HFF-Myc (cell line): ENCODE results near the gene NDFIP2.

Source experiments
- DNase-seq: peaks from one replicate; pipeline ENCODE4 v3.0.0-alpha.2; 2011; ENCODE audit warnings: low read depth; ENCODE audit errors: extremely low read depth
- H3K4me3 ChIP-seq: replicated peaks from 2 replicates; pipeline ENCODE4 v1.5.1; 2011; ENCODE audit warnings: low read depth, mild to moderate bottlenecking, control low read depth, low read length
- TF ChIP-seq, protein P1 (sequence below): IDR thresholded peaks from 2 replicates; pipeline ENCODE4 v1.5.1; 2012; ENCODE audit warnings: mild to moderate bottlenecking, low read depth, low read length, control low read depth; ENCODE audit errors: missing control alignments

The NDFIP2 gene

DNA sequence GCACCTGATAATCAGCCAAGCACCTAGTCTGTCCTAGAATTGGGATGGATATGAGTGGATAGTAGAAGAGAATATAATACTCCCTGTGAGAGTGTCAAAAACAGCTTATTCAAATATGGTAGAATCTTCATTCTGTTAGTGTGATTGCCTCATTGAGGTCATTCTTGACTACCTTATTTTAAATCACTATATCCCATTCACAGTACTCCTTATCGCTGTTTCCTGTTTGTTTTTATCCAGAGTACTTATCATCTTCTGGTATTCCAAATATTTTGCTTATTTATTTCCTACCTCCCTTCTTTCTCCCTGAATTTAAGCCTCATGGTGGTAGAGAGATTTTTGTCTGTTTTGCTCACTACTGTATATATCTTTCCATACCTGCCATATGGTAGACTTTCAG lies 9.9 kb downstream of the NDFIP2 start:
- DNase-seq: no peak
- TF ChIP-seq, protein P1, sequence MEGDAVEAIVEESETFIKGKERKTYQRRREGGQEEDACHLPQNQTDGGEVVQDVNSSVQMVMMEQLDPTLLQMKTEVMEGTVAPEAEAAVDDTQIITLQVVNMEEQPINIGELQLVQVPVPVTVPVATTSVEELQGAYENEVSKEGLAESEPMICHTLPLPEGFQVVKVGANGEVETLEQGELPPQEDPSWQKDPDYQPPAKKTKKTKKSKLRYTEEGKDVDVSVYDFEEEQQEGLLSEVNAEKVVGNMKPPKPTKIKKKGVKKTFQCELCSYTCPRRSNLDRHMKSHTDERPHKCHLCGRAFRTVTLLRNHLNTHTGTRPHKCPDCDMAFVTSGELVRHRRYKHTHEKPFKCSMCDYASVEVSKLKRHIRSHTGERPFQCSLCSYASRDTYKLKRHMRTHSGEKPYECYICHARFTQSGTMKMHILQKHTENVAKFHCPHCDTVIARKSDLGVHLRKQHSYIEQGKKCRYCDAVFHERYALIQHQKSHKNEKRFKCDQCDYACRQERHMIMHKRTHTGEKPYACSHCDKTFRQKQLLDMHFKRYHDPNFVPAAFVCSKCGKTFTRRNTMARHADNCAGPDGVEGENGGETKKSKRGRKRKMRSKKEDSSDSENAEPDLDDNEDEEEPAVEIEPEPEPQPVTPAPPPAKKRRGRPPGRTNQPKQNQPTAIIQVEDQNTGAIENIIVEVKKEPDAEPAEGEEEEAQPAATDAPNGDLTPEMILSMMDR: no peak
- no peak overlapping the region for H3K4me3 ChIP-seq

- H3K4me3 ChIP-seq: no peak overlapping the region
- TF ChIP-seq, protein P1: no peak
- DNase-seq: peak; percentile 19
Observed at GRCh38 chr13:79491715-79492114, 10.8 kb downstream of the NDFIP2 start.

- TF ChIP-seq, protein P1: no peak
- no peak overlapping the region for H3K4me3 ChIP-seq
- DNase-seq: no peak
Observed at GRCh38 chr13:79492313-79492798, 11.4 kb downstream of the NDFIP2 start.

DNA sequence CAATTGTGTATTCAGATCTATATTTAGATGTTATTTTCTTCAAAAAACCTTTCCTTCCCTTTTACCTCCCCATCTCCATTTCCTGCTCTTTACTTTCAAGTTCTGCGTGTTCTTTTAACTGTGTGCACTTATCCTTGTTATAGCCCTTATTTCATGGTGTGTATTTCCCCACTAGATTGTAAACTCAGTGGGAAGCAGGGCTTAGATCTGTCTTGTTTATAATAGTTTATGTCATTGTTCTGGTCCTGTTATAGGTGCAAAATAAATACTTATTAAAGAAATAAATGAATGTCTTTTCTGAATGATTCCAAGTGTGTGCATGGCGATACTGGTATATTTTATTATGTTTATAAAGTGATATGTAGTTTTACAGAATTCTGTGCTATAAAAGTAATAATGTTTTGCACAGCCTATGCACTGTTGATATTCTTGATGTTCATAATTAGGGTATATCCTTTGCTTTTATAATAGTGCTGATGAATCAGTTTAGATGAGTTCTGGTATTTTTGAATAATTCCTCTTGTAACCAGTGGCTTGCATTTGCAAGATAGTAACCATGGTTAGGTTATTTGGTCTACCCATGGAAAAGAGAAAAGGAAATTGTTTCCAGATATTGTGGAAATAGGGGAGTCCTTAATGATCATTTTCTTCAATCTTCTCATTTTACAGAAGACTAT lies 12.1 kb downstream of the NDFIP2 start:
- DNase-seq: no peak
- TF ChIP-seq, protein P1: no peak
- no peak overlapping the region for H3K4me3 ChIP-seq

DNA sequence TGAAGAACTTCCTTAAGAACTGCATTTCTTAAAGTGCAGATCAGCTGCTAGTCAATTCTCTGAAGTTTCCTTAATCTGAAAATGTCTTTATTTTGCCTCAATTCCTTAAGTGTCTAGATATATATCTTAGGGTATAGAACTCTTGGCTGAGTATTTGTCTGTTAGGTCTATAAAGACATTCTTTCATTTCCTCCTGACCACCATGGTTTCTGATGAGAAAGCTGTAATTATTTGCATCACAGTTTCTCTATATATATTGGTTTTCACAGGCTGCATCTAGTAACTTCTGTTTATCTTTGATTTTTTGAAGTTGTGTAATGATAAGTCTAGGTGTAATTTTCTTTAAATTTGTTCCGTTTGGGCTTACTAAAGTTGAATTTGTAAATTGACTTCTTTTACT lies 15.2 kb downstream of the NDFIP2 start:
- H3K4me3 ChIP-seq: no peak overlapping the region
- TF ChIP-seq, protein P1: no peak

DNA sequence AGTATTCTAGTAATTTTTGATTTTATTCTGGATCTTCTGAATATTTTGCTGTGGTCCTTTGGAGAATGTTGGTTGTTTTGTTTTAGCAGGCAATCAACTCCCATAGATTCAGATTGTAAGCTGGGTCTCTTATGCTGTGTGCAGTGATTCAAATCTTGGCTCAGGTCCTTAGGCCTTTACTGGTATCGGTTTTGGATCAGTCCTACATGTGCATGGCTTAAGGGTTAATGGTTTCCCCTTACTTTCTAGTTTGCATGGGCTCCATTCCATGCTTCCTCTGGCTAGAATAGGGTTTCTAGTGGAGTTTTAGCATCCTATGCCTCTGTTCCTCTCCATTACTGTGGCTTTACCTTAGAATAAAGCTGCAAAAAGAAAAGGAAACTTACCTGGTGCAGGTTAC lies 16.1 kb downstream of the NDFIP2 start:
- DNase-seq: no peak
- no peak overlapping the region for H3K4me3 ChIP-seq
- TF ChIP-seq, protein P1: no peak

More for the DNA sequence above, 15.2 kb downstream of the NDFIP2 start:
- no peak for DNase-seq

DNA sequence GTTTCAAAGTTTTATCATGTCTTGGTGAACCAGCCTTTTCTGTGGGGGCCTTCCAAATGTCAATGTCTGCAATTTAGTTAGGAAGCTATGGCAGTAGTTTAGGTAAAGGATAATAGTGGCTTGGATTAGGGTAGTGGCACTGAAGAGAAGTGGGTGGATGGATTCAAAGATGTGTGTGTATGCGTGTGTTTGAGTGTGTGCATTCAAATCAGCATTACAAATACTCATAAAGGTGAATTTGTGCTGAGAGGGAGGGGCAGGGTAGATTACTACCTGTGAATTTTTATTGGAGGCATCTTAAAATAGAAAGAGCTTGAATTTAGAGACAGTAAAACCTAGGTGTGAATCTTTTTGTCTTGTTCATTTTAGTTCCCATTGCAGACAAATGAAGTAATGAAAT lies 16.9 kb downstream of the NDFIP2 start:
- no peak for DNase-seq
- no peak overlapping the region for H3K4me3 ChIP-seq
- TF ChIP-seq, protein P1: no peak
